Neuron (in vitro differentiated cells): ENCODE measurements around the gene OSBPL2.

Experiments
- H2AFZ ChIP-seq: one replicate; pipeline ENCODE4 v1.6.1; 2013; ENCODE audit warnings: low read depth, mild to moderate bottlenecking, inconsistent platforms, low read length, moderate library complexity
- H3K27me3 ChIP-seq: one replicate; pipeline ENCODE4 v1.6.1; 2013; ENCODE audit warnings: low read length; ENCODE audit not compliant: insufficient read depth
- H3K36me3 ChIP-seq: one replicate; pipeline ENCODE4 v1.6.1; 2013; ENCODE audit warnings: low read length; ENCODE audit not compliant: insufficient read depth
- H3K4me1 ChIP-seq: one replicate; pipeline ENCODE4 v1.6.1; 2013; ENCODE audit warnings: low read length; ENCODE audit not compliant: insufficient read depth
- H3K4me3 ChIP-seq: 2 replicates; pipeline ENCODE4 v1.5.1; 2013; ENCODE audit warnings: mild to moderate bottlenecking, low read length, moderate library complexity
- H3K9me3 ChIP-seq: one replicate; pipeline ENCODE4 v1.6.1; 2013; ENCODE audit warnings: low read length

The OSBPL2 gene

DNA sequence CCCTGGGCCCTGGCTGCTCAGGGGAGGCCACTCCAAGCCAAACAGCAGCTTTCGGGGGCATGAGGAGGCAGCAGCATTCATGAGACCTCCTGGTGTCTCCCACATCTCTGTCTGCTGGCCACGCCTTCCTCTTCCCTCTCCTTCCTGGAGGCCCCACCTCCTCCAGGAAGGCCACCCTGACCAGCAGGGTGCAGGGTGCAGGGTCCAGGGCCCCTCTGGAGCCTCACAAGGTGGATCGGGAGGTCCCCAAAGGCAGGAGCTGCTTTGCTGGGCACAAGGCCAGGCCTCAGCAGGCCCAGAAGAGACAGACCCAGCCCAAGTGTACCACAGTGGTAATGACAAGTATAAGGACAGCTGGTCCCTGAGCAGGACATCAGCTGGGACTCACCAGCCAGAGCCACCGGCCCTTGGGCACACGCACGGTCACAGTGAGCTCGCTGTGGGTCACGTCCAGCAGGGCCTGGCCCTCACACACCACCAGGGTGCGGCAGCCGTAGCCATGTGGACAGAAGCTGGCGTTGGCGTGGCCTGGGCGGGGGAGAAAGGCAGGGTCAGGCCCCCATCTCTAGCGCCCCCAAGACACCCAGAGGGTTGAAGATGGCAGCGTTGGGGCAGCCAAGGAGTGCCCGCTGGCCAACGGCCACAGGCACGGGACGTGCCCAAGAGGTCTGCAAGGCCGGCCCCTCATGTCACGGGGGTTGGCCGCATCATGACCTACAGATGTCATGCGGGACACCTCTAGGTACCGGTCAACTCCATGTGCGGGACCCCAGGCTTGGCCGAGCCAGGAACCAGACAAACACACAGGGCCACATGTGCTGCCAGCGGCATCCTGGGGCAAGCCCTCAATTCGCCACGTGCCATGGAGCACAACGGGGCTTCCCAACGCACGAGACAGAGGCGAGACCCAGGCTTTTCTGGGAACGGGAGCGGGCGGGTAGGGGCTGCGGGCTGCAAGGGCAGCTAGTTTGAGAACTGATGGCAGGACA, 91.4 kb downstream of the OSBPL2 start:
- no peaks in the 10 kb centered on the region for H3K4me1 ChIP-seq
- H3K27me3 ChIP-seq: no peaks in the 10 kb centered on the region
- H2AFZ ChIP-seq: no peak overlapping the region
- H3K9me3 ChIP-seq: no peaks in the 10 kb centered on the region
- H3K4me3 ChIP-seq: no peak overlapping the region
- peaks cover 81% of the 10 kb centered on the region for H3K36me3 ChIP-seq

DNA sequence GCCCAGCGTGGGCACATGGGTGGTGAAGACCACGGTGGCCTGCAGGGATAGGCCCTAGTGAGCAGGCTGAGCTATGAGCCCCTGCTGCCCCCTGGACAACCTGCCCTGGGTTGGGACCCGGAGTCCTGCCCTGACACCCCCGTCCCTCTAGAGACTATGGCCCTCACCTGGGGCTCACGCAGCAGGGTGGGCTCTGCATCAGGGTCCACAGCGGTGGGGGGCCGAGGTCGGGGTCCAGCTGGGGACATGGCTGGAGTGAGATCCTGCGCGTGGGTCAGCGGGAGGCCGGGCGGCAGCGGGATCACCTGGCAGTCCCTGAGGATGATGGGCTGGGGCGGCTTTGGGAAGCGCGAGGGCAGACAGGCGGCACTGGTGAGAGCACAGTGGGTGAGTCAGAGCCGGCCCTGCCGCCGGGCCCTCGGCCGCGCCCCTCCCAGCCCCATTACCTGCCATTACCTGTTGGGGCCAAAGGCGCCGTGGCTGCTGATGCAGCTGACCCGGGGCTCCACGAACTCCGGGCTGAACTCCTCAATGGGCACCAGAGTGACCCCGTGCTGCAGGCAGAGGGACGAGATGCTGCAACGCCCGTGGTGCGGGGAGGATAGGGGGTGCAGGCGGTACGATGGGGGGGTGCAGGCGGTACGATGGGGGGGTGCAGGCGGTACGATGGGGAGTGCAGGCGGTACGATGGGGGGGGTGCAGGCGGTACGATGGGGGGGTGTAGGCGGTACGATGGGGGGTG, 92.4 kb downstream of the OSBPL2 start:
- Histone ChIP-seq H3K27me3 (no peaks in the 10 kb centered on the region), H3K4me1 (no peaks in the 10 kb centered on the region), H2AFZ (no peak overlapping the region), H3K36me3 (peaks cover 73% of the 10 kb centered on the region), H3K9me3 (no peaks in the 10 kb centered on the region), H3K4me3 (no peak overlapping the region)

DNA sequence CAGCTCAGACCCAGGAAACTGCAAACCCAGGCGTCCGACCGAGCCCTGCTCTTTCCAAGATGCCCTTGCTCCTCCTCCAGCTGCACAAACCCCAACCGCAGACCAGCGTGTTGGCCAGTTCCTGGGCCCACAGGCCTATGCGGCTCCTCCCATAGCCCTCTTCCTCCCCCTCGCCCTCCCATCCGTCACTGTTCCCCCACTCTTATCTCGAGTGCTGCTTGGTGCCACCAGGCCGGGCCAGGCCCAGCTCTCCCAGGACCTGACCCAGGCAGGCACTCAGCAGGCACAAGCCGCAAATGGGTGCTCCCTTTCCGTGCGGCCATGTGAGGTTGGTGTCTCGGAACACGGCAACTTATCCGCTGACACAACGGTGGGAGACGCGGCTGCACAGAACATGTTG, 93.0 kb downstream of the OSBPL2 start:
- no peaks in the 10 kb centered on the region for H3K4me1 ChIP-seq
- peaks cover 70% of the 10 kb centered on the region for H3K36me3 ChIP-seq
- no peaks in the 10 kb centered on the region for H3K9me3 ChIP-seq
- no peak overlapping the region for H3K4me3 ChIP-seq
- H2AFZ ChIP-seq: no peak overlapping the region
- no peaks in the 10 kb centered on the region for H3K27me3 ChIP-seq

DNA sequence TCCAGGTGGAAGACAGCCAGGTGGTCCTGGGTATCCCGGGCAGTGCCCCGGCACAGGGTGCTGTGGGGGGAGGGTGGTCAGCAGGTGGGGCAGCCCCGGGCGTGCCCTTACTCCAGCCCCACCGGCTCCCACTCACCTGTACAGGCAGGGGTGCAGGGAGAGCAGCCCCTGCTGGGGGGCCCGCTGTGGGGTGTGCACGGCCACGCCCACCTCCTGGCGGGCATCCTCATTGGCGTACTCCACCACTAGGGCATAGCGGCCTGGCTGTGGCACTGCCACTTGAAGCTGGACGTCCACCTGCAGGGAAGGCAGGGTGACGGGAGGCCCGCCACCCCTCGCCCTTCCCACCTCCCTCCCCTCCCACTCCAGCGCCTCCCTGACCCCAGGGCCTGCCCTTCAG, 94.1 kb downstream of the OSBPL2 start:
- H3K4me1 ChIP-seq: no peaks in the 10 kb centered on the region
- H3K36me3 ChIP-seq: peaks cover 67% of the 10 kb centered on the region
- no peak overlapping the region for H3K4me3 ChIP-seq

DNA sequence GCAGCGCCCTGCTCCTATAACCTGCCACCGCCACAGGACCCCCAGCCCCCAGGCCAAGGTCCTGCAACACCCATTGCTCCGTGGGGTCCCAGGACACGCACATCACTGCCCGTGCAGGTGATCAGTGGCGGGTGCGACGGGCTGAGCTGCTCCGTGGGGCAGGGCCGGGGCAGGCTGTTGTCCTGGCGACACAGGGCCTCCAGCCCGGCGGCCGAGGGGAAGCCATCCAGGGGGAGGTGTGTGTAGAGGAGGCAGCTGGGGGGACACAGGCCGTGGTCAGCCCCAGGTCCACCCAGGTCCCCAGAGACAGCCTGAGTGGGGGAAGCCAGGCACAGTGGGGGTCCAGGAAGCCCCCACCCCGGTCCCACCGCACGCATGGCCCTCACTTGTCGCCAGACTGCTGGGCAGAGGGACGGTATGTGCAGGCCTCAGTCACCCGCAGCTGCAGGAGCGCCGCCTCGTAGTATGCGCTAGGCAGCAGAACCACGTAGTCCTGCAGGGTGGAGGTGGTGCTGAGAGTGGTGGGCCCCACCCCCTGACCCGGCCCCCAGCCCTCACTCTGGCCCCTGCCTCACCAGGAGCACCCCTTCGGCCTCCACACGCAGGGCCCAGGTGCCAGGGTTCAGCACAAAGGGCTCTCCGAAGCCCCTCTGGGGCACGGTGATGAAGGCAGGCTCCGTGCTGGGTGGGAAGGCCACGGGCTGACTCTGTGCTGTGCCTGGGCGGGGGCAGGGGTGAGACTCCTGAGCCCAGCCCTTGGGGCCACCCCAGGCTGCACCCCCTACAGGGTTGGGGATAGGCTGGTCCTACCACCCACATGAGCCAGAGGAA, 94.9 kb downstream of the OSBPL2 start:
- Histone ChIP-seq H3K27me3 (no peaks in the 10 kb centered on the region), H2AFZ (no peak overlapping the region), H3K36me3 (peaks cover 67% of the 10 kb centered on the region)

More for the DNA sequence above, 94.1 kb downstream of the OSBPL2 start:
- no peaks in the 10 kb centered on the region for H3K9me3 ChIP-seq
- no peaks in the 10 kb centered on the region for H3K27me3 ChIP-seq
- no peak overlapping the region for H2AFZ ChIP-seq

DNA sequence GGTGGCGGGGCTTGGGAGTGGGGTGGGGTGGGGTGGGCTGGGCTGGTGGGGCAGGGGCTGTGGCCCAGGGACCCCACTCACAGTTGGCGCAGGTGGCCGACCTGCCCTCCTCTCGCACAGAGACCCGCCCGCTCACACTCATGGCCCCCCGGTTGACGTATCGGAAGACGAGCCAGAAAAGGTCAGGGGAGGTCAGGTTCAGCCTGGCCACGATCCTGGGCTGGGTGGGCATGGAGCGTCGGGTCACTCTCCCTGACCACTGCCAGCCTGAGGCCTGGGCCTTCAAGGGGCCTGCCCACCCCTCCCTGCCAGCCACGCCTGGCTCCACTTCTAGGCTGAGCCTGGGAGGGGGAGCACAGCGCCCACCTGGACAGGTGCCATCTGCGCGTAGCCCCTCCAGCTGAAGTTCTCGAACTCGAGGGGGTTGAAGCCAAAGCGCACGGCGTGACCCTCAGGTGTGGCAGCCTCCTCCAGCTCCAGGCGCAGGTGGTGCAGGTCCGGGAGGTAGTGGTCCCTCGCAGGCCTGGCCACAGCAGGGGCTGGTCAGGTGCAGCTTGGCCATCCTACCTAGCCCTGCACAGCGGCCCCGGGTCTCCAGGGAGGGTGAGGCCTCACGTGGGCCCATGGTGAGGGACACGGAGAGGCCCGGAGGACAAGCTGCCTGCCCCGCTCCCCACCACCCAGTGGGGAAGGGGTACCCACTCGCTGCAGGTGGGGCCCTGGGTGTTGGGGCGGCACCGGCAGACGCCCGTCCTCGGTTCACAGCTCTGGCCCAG, 95.7 kb downstream of the OSBPL2 start:
- Histone ChIP-seq H3K4me3 (no peak overlapping the region), H3K27me3 (no peaks in the 10 kb centered on the region), H3K36me3 (peaks cover 62% of the 10 kb centered on the region), H3K4me1 (no peaks in the 10 kb centered on the region), H3K9me3 (no peaks in the 10 kb centered on the region), H2AFZ (no peak overlapping the region)

More for the DNA sequence above, 94.9 kb downstream of the OSBPL2 start:
- Histone ChIP-seq H3K4me1 (no peaks in the 10 kb centered on the region), H3K4me3 (no peak overlapping the region), H3K9me3 (no peaks in the 10 kb centered on the region)

DNA sequence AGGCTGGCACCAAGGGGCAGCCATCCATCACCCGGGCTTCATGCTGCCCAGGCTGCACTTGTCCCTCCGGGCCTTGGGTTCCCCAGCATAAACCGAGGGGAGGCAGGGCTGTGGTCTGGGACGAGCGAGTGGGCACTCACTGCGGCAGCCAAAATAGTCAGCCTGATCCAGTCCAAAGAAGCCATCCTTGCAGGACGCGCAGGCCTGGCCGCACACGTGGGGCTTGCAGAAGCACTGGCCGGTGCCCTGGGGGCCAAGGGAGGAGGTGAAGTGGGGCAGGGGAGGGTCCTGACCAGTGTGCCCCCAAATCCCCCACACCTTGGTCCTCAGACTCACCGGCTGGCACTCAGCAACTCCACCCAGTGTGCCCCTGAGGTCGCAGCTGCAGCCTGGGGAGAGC, 96.6 kb downstream of the OSBPL2 start:
- H2AFZ ChIP-seq: no peak overlapping the region
- H3K36me3 ChIP-seq: peaks cover 55% of the 10 kb centered on the region
- H3K9me3 ChIP-seq: no peaks in the 10 kb centered on the region
- H3K27me3 ChIP-seq: no peaks in the 10 kb centered on the region
- no peak overlapping the region for H3K4me3 ChIP-seq
- H3K4me1 ChIP-seq: no peaks in the 10 kb centered on the region

DNA sequence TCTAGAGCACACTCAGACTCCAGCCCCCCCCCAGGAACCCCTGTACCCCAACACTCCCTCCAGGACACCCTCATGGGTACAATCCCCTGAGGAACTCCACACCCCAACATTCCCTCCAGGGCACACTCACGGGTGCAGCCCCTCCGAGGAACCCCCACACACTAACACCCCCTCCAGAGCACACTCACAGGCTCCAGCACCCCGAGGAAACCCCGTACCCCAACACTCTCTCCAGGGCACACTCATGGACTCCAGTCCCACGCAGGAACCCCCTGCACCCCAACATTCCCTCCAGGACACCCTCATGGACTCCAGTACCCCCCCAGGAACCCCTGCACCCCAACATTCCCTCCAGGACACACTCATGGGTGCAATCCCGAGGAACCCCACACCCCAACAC, 97.2 kb downstream of the OSBPL2 start:
- H3K4me1 ChIP-seq: no peaks in the 10 kb centered on the region
- H3K27me3 ChIP-seq: no peaks in the 10 kb centered on the region
- no peaks in the 10 kb centered on the region for H3K9me3 ChIP-seq
- H2AFZ ChIP-seq: no peak overlapping the region
- peaks cover 54% of the 10 kb centered on the region for H3K36me3 ChIP-seq
- H3K4me3 ChIP-seq: no peak overlapping the region

DNA sequence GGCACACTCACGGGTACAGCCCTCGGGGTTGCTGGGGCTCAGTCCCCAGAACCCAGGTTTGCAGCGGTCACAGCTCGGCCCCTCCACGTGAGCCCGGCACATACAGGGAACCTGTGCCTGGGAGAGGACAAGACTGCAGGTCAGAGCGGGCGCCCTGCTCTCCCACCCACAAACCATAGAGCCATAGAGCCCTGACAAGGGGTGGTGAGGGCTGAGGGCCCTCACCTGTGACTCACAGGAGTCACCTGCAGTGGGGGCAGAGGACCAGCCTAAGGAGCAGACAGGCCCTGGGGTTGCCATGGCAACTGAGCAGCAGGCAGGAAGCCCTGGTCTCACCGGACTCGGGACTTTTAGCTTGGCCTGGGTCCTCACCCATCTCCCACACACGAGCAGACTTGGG, 98.0 kb downstream of the OSBPL2 start:
- Histone ChIP-seq H3K9me3 (peaks cover 2% of the 10 kb centered on the region), H2AFZ (no peak overlapping the region), H3K4me1 (no peaks in the 10 kb centered on the region), H3K4me3 (no peak overlapping the region), H3K36me3 (peaks cover 50% of the 10 kb centered on the region), H3K27me3 (no peaks in the 10 kb centered on the region)

DNA sequence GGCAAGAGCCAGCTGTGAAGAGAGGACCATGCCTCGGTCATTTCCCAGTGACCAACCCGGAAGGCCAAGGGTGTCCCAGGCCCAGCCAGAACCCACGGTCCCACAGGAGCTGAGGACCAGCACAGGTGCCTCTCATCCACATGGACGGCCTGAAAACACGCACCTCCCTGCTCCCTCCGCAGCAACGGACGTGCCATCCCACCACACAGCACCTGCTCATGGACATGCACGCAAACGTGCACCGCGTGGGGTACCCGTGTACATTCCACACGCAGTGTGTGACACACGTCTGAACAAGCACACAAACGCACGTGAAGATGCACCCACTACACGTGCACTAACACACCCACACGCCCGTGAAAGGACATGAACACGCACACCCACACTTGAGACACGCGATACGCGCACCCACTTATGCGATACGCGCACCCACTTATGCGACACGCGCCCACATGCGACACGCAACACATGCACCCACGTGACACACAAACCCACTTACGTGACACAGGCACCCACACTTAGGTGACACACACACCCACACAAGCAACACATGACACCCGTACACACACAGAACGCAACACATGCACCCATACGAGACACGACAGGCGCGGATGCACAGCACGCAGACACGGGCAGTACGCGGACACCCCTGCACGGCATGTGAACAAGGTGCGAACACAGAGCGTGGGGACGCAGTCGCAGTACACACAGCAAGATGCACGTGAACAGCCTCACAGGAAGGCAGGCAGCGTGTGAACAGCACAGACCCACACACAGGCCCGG, 98.6 kb downstream of the OSBPL2 start:
- no peaks in the 10 kb centered on the region for H3K27me3 ChIP-seq
- H2AFZ ChIP-seq: no peak overlapping the region
- no peak overlapping the region for H3K4me3 ChIP-seq
- H3K4me1 ChIP-seq: no peaks in the 10 kb centered on the region
- H3K36me3 ChIP-seq: peaks cover 45% of the 10 kb centered on the region
- H3K9me3 ChIP-seq: peaks cover 2% of the 10 kb centered on the region

DNA sequence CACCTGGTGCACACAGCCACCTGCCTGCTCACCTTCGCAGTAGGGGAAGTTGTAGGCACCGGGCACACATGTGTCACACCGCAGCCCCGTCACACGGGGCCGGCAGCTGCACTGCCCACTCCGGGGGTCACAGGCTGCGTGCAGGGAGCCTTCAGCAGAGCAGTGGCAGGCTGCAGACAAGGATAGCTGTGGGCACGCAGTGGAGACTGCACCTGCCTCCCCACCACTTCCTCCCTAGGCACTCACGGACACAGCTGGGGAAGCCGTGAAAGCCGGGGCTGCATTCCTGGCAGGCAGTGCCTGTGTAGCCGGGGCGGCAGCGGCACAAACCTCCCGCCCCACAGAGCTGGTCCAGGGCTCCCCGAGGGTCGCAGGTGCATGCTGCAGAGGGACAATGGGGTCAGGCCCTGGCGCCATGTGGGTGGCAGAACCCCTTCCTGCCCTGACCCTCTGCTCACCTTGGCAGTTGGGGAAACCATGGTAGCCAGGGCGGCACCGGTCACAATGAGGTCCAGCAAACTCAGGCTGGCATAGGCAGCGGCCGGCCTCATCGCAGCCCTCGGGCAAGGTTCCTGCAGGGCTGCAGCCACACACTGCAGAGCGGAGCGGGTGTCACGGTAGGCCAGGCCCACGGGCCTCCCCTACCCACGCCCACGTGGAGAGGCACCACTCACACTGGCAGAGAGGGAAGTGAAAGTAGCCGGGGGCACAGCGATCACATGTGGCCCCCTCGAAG, 99.4 kb downstream of the OSBPL2 start:
- H3K9me3 ChIP-seq: peaks cover 2% of the 10 kb centered on the region
- no peak overlapping the region for H2AFZ ChIP-seq
- H3K27me3 ChIP-seq: no peaks in the 10 kb centered on the region
- no peak overlapping the region for H3K4me3 ChIP-seq
- peaks cover 38% of the 10 kb centered on the region for H3K36me3 ChIP-seq
- no peaks in the 10 kb centered on the region for H3K4me1 ChIP-seq
